K562 (cell line): Measurements from ENCODE around the gene RPH3AL. TPM values are rescaled to one million over a fixed set of nuclear protein-coding genes. Genes with fewer than 3 reads are reported as not detected.

Experiments
- RAD21 ChIP-seq, 2 experiments: fragments of 250-450 bp in 1 of 2; fragments of 450-650 bp in 1 of 2; sonication (Bioruptor Pico) in 1 of 2; formaldehyde crosslinking in 1 of 2; IDR thresholded peaks in 1 of 2; conservative IDR thresholded peaks in 1 of 2; 2 replicates each; pipeline versions ENCODE4 v1.4.0 to v1.8.0; 2020 to 2022; ENCODE audit warnings: mild to moderate bottlenecking in 2 of 2, moderate library complexity in 1 of 2
- SIRT6 ChIP-seq: IDR thresholded peaks from one replicate; pipeline ENCODE4 v1.6.1; 2012; ENCODE audit warnings: low read depth, mild to moderate bottlenecking, control low read depth, inconsistent platforms, low read length, moderate library complexity
- polyA plus RNA-seq, 8 experiments: library from polyadenylated mRNA; depleted of rRNA in 4 of 8; stranded (reverse) in 5 of 8; unstranded in 3 of 8; fragments of >200 nt; fragmentation: Nextera tagmentation in 2 of 8; fragmentation: Illumina TruSeq in 1 of 8; extraction: Ambion mirVana in 2 of 8; extraction: Trizol in 1 of 8; gene quantifications; 2 replicates each; pipeline versions ENCODE4 v1.2.1 to v1.2.3, GENCODE V29; 2011 to 2014; ENCODE audit warnings: inconsistent platforms in 1 of 8, missing spikeins in 1 of 8
- total RNA-seq, 7 experiments: library from RNA; depleted of rRNA in 6 of 7; stranded (reverse); fragments of >200 nt in 6 of 7; fragmentation: Illumina TruSeq in 2 of 7; extraction: Trizol in 2 of 7; gene quantifications; 2 replicates each; pipeline versions ENCODE4 v1.2.1 to v1.2.3, GENCODE V29; 2011 to 2021; ENCODE audit warnings: low replicate concordance in 1 of 7
- TF ChIP-seq, protein P1 (sequence below): fragments of 450-650 bp; IDR thresholded peaks from 2 replicates; pipeline ENCODE4 v1.6.1; 2016; ENCODE audit warnings: mild to moderate bottlenecking, moderate library complexity
- TF ChIP-seq, protein P2 (sequence below): fragments of 250-450 bp; sonication (Bioruptor Pico); IDR thresholded peaks from 2 replicates; pipeline ENCODE4 v1.5.0; 2021; ENCODE audit warnings: mild to moderate bottlenecking, moderate library complexity
- TF ChIP-seq, protein P3 (sequence below): fragments of 250-450 bp; sonication (Bioruptor Pico); IDR thresholded peaks from 2 replicates; pipeline ENCODE4 v1.5.1; 2021; ENCODE audit warnings: mild to moderate bottlenecking

The RPH3AL gene
- total and polyA plus RNA-seq, 9 of the 15 experiments (the other 6 are each of a cell fraction or from before 2014, with no cell fraction given) = 0.18 to 1.7 (median 0.39) TPM

DNA sequence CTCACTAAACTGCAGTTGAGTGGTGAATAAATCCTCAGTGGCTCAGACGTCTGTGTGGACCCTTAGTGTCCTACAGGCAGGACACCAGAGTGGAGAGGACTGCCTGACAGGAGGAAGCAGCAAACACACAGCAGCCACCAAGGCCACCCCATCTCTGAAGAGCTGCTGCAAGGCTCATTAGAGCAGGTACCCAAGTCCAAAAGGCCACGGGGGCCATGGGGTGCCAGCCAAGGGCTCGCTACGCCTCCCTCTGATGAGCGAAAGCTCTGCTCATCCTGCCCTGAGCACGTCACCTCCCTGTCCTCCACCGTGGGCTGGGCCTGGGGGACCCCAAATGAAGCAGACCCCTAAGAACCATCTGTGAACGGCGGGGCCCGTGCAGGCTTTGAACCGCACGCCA is 101.1 kb downstream of the RPH3AL start (continued):
- TF ChIP-seq, protein P1, sequence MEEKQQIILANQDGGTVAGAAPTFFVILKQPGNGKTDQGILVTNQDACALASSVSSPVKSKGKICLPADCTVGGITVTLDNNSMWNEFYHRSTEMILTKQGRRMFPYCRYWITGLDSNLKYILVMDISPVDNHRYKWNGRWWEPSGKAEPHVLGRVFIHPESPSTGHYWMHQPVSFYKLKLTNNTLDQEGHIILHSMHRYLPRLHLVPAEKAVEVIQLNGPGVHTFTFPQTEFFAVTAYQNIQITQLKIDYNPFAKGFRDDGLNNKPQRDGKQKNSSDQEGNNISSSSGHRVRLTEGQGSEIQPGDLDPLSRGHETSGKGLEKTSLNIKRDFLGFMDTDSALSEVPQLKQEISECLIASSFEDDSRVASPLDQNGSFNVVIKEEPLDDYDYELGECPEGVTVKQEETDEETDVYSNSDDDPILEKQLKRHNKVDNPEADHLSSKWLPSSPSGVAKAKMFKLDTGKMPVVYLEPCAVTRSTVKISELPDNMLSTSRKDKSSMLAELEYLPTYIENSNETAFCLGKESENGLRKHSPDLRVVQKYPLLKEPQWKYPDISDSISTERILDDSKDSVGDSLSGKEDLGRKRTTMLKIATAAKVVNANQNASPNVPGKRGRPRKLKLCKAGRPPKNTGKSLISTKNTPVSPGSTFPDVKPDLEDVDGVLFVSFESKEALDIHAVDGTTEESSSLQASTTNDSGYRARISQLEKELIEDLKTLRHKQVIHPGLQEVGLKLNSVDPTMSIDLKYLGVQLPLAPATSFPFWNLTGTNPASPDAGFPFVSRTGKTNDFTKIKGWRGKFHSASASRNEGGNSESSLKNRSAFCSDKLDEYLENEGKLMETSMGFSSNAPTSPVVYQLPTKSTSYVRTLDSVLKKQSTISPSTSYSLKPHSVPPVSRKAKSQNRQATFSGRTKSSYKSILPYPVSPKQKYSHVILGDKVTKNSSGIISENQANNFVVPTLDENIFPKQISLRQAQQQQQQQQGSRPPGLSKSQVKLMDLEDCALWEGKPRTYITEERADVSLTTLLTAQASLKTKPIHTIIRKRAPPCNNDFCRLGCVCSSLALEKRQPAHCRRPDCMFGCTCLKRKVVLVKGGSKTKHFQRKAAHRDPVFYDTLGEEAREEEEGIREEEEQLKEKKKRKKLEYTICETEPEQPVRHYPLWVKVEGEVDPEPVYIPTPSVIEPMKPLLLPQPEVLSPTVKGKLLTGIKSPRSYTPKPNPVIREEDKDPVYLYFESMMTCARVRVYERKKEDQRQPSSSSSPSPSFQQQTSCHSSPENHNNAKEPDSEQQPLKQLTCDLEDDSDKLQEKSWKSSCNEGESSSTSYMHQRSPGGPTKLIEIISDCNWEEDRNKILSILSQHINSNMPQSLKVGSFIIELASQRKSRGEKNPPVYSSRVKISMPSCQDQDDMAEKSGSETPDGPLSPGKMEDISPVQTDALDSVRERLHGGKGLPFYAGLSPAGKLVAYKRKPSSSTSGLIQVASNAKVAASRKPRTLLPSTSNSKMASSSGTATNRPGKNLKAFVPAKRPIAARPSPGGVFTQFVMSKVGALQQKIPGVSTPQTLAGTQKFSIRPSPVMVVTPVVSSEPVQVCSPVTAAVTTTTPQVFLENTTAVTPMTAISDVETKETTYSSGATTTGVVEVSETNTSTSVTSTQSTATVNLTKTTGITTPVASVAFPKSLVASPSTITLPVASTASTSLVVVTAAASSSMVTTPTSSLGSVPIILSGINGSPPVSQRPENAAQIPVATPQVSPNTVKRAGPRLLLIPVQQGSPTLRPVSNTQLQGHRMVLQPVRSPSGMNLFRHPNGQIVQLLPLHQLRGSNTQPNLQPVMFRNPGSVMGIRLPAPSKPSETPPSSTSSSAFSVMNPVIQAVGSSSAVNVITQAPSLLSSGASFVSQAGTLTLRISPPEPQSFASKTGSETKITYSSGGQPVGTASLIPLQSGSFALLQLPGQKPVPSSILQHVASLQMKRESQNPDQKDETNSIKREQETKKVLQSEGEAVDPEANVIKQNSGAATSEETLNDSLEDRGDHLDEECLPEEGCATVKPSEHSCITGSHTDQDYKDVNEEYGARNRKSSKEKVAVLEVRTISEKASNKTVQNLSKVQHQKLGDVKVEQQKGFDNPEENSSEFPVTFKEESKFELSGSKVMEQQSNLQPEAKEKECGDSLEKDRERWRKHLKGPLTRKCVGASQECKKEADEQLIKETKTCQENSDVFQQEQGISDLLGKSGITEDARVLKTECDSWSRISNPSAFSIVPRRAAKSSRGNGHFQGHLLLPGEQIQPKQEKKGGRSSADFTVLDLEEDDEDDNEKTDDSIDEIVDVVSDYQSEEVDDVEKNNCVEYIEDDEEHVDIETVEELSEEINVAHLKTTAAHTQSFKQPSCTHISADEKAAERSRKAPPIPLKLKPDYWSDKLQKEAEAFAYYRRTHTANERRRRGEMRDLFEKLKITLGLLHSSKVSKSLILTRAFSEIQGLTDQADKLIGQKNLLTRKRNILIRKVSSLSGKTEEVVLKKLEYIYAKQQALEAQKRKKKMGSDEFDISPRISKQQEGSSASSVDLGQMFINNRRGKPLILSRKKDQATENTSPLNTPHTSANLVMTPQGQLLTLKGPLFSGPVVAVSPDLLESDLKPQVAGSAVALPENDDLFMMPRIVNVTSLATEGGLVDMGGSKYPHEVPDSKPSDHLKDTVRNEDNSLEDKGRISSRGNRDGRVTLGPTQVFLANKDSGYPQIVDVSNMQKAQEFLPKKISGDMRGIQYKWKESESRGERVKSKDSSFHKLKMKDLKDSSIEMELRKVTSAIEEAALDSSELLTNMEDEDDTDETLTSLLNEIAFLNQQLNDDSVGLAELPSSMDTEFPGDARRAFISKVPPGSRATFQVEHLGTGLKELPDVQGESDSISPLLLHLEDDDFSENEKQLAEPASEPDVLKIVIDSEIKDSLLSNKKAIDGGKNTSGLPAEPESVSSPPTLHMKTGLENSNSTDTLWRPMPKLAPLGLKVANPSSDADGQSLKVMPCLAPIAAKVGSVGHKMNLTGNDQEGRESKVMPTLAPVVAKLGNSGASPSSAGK = no peak
- TF ChIP-seq RAD21 (CRISPR knock-in tag; conservative IDR thresholded peaks at IDR 0.05 in 1 of 2, IDR thresholded peaks at IDR 0.05 in 1 of 2) (no peak), SIRT6 (no peak)
- TF ChIP-seq, protein P2, sequence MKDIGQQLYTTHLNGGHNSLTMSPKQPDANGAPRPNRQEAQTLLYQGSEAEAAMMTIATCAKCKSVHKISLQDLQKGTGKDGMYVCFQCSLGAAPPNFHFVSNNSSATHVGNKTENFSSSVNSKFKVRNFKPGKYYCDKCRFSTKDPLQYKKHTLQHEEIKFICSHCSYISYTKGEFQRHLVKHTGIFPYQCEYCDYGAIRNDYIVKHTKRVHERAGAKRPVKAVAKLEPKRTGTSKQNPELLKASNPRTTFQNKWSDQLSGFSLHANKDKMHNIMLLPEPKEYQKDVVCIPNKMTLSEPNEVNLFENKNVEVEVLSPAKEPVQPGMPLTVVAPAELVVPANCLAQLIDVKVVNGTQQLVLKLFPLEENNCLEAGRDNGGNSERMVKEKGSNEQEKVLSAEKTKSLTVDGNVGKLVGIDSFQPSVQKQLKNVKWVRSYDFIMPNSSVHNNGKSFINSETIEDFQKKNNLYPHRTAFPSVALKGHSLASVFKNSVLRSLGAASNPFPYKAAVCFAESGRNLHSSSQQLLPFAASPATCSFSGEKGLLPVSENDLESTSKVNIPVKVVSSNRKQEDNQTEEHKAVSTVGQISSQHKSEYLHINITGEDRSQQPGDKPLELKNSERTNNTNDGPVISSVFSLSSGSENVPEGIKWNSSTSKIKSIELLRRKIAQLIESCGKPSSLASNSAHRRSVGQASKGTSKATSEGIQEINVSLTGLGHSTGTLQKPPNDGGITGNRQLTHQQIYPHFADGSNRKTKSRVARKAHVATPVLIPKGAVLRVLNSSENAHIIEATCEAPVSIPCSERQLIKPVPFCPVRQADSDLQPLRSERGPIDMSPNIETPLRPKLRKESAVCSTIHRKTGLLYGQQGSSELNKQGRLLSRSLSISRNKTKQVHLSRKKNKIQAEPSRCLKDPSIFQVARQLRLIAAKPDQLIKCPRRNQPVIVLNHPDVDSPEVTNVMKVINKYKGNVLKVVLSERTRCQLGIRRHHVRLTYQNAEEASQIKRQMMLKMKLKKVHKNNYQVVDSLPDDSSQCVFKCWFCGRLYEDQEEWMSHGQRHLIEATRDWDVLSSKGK = no peak
- TF ChIP-seq, protein P3, sequence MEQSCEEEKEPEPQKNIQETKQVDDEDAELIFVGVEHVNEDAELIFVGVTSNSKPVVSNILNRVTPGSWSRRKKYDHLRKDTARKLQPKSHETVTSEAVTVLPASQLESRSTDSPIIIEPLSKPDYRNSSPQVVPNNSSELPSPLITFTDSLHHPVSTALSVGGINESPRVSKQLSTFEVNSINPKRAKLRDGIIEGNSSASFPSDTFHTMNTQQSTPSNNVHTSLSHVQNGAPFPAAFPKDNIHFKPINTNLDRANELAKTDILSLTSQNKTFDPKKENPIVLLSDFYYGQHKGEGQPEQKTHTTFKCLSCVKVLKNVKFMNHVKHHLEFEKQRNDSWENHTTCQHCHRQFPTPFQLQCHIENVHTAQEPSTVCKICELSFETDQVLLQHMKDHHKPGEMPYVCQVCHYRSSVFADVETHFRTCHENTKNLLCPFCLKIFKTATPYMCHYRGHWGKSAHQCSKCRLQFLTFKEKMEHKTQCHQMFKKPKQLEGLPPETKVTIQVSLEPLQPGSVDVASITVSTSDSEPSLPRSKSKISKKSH (CRISPR knock-in tag) = no peak
